22Rv1 (cell line): Measurements from ENCODE around the gene TRAM2.

Experiments
- ZFX ChIP-seq: fragments of 450-650 bp; IDR thresholded peaks from 2 replicates; pipeline ENCODE4 v1.6.1; 2017; ENCODE audit warnings: antibody characterized with exemption, borderline replicate concordance
- TF ChIP-seq, protein P1 (sequence below): fragments of 450-650 bp; IDR thresholded peaks from 2 replicates; pipeline ENCODE4 v1.5.1; 2017; ENCODE audit warnings: mild to moderate bottlenecking

GRCh38 chr6:52534363-52534762 lies 42.5 kb downstream of the TRAM2 start:
- TF ChIP-seq, protein P1, sequence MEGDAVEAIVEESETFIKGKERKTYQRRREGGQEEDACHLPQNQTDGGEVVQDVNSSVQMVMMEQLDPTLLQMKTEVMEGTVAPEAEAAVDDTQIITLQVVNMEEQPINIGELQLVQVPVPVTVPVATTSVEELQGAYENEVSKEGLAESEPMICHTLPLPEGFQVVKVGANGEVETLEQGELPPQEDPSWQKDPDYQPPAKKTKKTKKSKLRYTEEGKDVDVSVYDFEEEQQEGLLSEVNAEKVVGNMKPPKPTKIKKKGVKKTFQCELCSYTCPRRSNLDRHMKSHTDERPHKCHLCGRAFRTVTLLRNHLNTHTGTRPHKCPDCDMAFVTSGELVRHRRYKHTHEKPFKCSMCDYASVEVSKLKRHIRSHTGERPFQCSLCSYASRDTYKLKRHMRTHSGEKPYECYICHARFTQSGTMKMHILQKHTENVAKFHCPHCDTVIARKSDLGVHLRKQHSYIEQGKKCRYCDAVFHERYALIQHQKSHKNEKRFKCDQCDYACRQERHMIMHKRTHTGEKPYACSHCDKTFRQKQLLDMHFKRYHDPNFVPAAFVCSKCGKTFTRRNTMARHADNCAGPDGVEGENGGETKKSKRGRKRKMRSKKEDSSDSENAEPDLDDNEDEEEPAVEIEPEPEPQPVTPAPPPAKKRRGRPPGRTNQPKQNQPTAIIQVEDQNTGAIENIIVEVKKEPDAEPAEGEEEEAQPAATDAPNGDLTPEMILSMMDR: no peak
- TF ChIP-seq ZFX: no peak
